ENCODE data around the gene NAP1L4.

DNA sequence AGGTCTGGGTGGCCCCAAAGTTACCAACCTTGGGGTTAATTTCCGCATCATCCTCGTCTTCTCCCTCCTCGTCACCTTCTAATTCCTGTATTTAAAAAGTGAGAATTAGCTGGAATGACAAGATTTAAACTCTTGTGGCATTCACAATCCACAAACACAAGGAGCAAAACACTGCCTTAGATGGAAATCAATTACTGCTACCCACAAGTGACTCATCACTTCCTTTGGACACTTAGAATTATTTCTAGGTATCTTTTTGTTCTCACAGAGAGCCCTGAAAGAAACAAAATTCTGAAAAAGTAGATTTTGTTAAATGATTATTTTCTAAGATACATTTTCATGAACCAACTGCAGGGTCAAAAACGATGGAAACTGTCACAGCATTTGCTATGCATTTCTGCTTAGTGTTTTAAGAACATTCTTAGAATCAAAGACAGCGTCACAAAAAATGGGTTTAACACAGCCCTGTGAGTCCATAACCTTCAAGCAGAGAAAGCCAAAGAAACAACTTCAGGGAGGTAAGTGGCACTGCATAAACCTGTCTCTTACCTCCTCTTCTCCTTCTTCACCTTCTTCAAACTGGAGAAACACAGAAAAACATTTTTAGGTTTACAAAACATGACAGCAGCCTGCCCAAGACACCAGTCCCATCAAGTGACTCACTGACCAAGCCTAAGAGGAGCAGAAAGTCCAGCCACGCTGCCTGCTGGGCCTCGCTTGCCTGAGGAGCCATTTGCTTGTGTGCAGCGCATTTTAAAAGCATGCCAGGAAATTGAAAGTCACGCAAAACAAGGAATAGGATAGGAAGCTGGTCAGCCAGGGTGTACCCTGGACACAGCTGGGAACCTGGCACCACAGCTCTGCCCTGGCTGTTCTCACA, 40.7 kb downstream of the NAP1L4 start:
- TF ChIP-seq, protein P1, sequence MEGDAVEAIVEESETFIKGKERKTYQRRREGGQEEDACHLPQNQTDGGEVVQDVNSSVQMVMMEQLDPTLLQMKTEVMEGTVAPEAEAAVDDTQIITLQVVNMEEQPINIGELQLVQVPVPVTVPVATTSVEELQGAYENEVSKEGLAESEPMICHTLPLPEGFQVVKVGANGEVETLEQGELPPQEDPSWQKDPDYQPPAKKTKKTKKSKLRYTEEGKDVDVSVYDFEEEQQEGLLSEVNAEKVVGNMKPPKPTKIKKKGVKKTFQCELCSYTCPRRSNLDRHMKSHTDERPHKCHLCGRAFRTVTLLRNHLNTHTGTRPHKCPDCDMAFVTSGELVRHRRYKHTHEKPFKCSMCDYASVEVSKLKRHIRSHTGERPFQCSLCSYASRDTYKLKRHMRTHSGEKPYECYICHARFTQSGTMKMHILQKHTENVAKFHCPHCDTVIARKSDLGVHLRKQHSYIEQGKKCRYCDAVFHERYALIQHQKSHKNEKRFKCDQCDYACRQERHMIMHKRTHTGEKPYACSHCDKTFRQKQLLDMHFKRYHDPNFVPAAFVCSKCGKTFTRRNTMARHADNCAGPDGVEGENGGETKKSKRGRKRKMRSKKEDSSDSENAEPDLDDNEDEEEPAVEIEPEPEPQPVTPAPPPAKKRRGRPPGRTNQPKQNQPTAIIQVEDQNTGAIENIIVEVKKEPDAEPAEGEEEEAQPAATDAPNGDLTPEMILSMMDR (IDR thresholded peaks at IDR 0.05; ENCODE audit: poor library complexity, severe bottlenecking): no peak
- no peak for TF ChIP-seq EZH2 (IDR thresholded peaks at IDR 0.05; ENCODE audit: borderline replicate concordance, insufficient read depth, low read length, poor library complexity, severe bottlenecking)
- no peak for TF ChIP-seq EP300 (conservative IDR thresholded peaks at IDR 0.05; ENCODE audit: poor library complexity, severe bottlenecking)
- TF ChIP-seq, protein P2, sequence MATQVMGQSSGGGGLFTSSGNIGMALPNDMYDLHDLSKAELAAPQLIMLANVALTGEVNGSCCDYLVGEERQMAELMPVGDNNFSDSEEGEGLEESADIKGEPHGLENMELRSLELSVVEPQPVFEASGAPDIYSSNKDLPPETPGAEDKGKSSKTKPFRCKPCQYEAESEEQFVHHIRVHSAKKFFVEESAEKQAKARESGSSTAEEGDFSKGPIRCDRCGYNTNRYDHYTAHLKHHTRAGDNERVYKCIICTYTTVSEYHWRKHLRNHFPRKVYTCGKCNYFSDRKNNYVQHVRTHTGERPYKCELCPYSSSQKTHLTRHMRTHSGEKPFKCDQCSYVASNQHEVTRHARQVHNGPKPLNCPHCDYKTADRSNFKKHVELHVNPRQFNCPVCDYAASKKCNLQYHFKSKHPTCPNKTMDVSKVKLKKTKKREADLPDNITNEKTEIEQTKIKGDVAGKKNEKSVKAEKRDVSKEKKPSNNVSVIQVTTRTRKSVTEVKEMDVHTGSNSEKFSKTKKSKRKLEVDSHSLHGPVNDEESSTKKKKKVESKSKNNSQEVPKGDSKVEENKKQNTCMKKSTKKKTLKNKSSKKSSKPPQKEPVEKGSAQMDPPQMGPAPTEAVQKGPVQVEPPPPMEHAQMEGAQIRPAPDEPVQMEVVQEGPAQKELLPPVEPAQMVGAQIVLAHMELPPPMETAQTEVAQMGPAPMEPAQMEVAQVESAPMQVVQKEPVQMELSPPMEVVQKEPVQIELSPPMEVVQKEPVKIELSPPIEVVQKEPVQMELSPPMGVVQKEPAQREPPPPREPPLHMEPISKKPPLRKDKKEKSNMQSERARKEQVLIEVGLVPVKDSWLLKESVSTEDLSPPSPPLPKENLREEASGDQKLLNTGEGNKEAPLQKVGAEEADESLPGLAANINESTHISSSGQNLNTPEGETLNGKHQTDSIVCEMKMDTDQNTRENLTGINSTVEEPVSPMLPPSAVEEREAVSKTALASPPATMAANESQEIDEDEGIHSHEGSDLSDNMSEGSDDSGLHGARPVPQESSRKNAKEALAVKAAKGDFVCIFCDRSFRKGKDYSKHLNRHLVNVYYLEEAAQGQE (IDR thresholded peaks at IDR 0.05; ENCODE audit: borderline replicate concordance): no peak
- no peak for TF ChIP-seq POLR2AphosphoS5 (IDR thresholded peaks at IDR 0.05)

Measured in neural cell (in vitro differentiated cells).